Measurements from ENCODE around the gene TGFA.

GRCh38 chr2:70484086-70484485 lies 69.5 kb downstream of the TGFA start:
- TF ChIP-seq CTCF (IDR thresholded peaks at IDR 0.05) (no peak), POLR2AphosphoS5 (IDR thresholded peaks at IDR 0.05) (no peak)

All from transverse colon (tissue), 4 donors.